Measurements from ENCODE around the gene GPSM1.

DNA sequence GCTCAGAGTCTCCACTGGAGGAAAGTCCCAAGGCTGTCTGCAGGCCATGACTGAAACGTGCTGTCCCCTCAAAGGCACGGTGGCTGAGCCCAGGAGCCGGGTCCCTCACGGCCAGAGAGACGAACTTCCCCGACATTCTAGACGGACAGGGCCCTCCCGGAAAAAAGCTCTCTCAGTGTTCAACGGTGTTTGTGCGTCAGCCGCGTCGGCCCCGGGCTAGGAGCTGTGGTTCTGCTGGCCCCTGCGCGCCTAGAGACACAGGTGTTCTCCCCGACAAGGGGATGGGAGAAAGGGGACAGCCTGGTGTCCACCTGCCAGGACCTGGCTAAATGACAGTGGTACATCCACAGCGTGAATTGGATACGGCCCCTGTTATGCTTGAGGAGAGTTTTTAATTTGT, 5.8 kb upstream of the GPSM1 start:
- TF ChIP-seq, protein P1, sequence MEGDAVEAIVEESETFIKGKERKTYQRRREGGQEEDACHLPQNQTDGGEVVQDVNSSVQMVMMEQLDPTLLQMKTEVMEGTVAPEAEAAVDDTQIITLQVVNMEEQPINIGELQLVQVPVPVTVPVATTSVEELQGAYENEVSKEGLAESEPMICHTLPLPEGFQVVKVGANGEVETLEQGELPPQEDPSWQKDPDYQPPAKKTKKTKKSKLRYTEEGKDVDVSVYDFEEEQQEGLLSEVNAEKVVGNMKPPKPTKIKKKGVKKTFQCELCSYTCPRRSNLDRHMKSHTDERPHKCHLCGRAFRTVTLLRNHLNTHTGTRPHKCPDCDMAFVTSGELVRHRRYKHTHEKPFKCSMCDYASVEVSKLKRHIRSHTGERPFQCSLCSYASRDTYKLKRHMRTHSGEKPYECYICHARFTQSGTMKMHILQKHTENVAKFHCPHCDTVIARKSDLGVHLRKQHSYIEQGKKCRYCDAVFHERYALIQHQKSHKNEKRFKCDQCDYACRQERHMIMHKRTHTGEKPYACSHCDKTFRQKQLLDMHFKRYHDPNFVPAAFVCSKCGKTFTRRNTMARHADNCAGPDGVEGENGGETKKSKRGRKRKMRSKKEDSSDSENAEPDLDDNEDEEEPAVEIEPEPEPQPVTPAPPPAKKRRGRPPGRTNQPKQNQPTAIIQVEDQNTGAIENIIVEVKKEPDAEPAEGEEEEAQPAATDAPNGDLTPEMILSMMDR (IDR thresholded peaks at IDR 0.05), result no peak
- TF ChIP-seq POLR2A (IDR thresholded peaks at IDR 0.05), result no peak
